OCI-LY7 (cell line): ENCODE data around the gene DDX25. TPM values are rescaled to one million over a fixed set of nuclear protein-coding genes. Genes with fewer than 3 reads are reported as not detected.

Experiments used
- BruUV-seq: library from RNA; stranded (reverse); fragments of 400-500 nt; replicated peaks from 2 replicates; lab custom pipeline; 2021; lab: Mats Ljungman, UMichigan
- CTCF ChIA-PET: fragments of 300-600 bp; sonication (Branson Sonifier 250); formaldehyde crosslinking; loops from one replicate; lab custom pipeline; 2022; ENCODE audit warnings: antibody characterized with exemption; ENCODE audit not compliant: unreplicated experiment; lab: Charles Lee
- POLR2A ChIA-PET: fragments of 300-600 bp; sonication (Branson Sonifier 250); formaldehyde crosslinking; loops from one replicate; lab custom pipeline; 2022; ENCODE audit warnings: antibody characterized with exemption; lab: Charles Lee
- DNase-seq: peaks from one replicate; pipeline ENCODE4 v3.0.0-alpha.2; 2015; ENCODE audit warnings: low spot score
- H2AFZ ChIP-seq: fragments of 200-600 bp; sonication (generic), shearing (Covaris generic); 2 replicates; pipeline ENCODE4 v1.6.1; 2014; ENCODE audit warnings: mild to moderate bottlenecking, antibody characterized with exemption, low read length, moderate library complexity
- H3K27ac ChIP-seq: fragments of 200-600 bp; sonication (generic); 2 replicates; pipeline ENCODE4 v1.5.1; 2014; ENCODE audit warnings: mixed run types, low read depth, mild to moderate bottlenecking, moderate library complexity, low read length, inconsistent platforms; ENCODE audit not compliant: poor library complexity, severe bottlenecking
- H3K36me3 ChIP-seq: fragments of 200-600 bp; sonication (generic); 2 replicates; pipeline ENCODE4 v1.6.1; 2014; ENCODE audit warnings: mild to moderate bottlenecking, antibody characterized with exemption, low read length, moderate library complexity, mixed read lengths; ENCODE audit not compliant: insufficient read depth
- H3K4me1 ChIP-seq: fragments of 200-600 bp; sonication (generic); 2 replicates; pipeline ENCODE4 v1.5.1; 2014; ENCODE audit warnings: mild to moderate bottlenecking, low read length; ENCODE audit not compliant: insufficient read depth, poor library complexity, severe bottlenecking
- H3K4me2 ChIP-seq: fragments of 200-600 bp; sonication (generic); 2 replicates; pipeline ENCODE4 v1.6.1; 2014; ENCODE audit warnings: mild to moderate bottlenecking, low read length
- H3K4me3 ChIP-seq: fragments of 200-600 bp; sonication (generic); 2 replicates; pipeline ENCODE4 v1.5.1; 2014; ENCODE audit warnings: mild to moderate bottlenecking, low read depth, low read length; ENCODE audit not compliant: poor library complexity, severe bottlenecking
- H3K79me2 ChIP-seq: fragments of 200-600 bp; sonication (generic); 2 replicates; pipeline ENCODE4 v1.6.1; 2016; ENCODE audit warnings: low read depth, mild to moderate bottlenecking, low read length, moderate library complexity, mixed read lengths; ENCODE audit not compliant: insufficient read depth
- H3K9me2 ChIP-seq: fragments of 200-600 bp; sonication (generic); 2 replicates; pipeline ENCODE4 v1.6.1; 2016; ENCODE audit warnings: mild to moderate bottlenecking, low read length, mixed read lengths; ENCODE audit not compliant: insufficient read depth
- H3K9me3 ChIP-seq: fragments of 200-600 bp; sonication (generic); 2 replicates; pipeline ENCODE4 v1.6.1; 2014; ENCODE audit warnings: mild to moderate bottlenecking, mixed run types, low read length, mixed read lengths
- H4K20me1 ChIP-seq: fragments of 200-600 bp; sonication (generic); 2 replicates; pipeline ENCODE4 v1.6.1; 2014; ENCODE audit warnings: mild to moderate bottlenecking, antibody characterized with exemption, low read length, moderate library complexity, mixed read lengths; ENCODE audit not compliant: insufficient read depth
- EZH2phosphoT487 ChIP-seq: fragments of 200-600 bp; sonication (generic); IDR thresholded peaks from 2 replicates; pipeline ENCODE4 v1.6.1; 2018; ENCODE audit warnings: low read depth, borderline replicate concordance, mild to moderate bottlenecking, mixed run types, antibody characterized with exemption, low read length, moderate library complexity, mixed read lengths
- intact Hi-C: fragments of 100-400 bp; cut with micrococcal nuclease; formaldehyde crosslinking; loops from one replicate; pipeline ENCODE4 v1.10.0; 2022; ENCODE audit not compliant: unreplicated experiment
- total RNA-seq, 2 experiments: library from RNA; depleted of rRNA in 1 of 2; stranded (reverse); fragments of >200 nt in 1 of 2; shearing (Covaris generic) in 1 of 2; gene quantifications; 2 replicates each; pipeline ENCODE4 v1.2.3, GENCODE V29; 2014 to 2022
- TF ChIP-seq, protein P1 (sequence below): fragments of 200-600 bp; sonication (generic); conservative IDR thresholded peaks from 2 replicates; pipeline ENCODE4 v1.5.1; 2014; ENCODE audit warnings: mild to moderate bottlenecking, antibody characterized with exemption, low read length, moderate library complexity, mixed read lengths

DDX25 gene
- total RNA-seq, 2 experiments from 2014 or later: 0.13 TPM; not detected in 1

GRCh38 chr11:125945797-125946520 is 41.7 kb downstream of the DDX25 start, which contains the start of gene VSIG10L2:
VSIG10L2 (plus strand) TSS chr11:125946044; CDS start chr11:125946056, 12 bp downstream.
- H3K4me3 ChIP-seq: no peak within 1 kb of the TSS
- H3K4me2 ChIP-seq: no peak within 1 kb of the TSS
- no peak for DNase-seq
- H3K4me1 ChIP-seq: no peaks in the 10 kb centered on the region
- ChIA-PET POLR2A (interaction anchor here (0.7 to 0.8 kb wide), 2 partner anchors 129 to 131 kb away, joined by 4 to 5 read pairs; no protein-coding TSS in a partner anchor), CTCF (no interaction called here)
- TF ChIP-seq EZH2phosphoT487: no peak
- TF ChIP-seq, protein P1, sequence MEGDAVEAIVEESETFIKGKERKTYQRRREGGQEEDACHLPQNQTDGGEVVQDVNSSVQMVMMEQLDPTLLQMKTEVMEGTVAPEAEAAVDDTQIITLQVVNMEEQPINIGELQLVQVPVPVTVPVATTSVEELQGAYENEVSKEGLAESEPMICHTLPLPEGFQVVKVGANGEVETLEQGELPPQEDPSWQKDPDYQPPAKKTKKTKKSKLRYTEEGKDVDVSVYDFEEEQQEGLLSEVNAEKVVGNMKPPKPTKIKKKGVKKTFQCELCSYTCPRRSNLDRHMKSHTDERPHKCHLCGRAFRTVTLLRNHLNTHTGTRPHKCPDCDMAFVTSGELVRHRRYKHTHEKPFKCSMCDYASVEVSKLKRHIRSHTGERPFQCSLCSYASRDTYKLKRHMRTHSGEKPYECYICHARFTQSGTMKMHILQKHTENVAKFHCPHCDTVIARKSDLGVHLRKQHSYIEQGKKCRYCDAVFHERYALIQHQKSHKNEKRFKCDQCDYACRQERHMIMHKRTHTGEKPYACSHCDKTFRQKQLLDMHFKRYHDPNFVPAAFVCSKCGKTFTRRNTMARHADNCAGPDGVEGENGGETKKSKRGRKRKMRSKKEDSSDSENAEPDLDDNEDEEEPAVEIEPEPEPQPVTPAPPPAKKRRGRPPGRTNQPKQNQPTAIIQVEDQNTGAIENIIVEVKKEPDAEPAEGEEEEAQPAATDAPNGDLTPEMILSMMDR: no peak
- intact Hi-C loops: no loop called here
- H3K27ac ChIP-seq: no peak within 1 kb of the TSS
- H3K9me3 ChIP-seq: no peaks in the 10 kb centered on the region
- no peak within 1 kb of the TSS for H2AFZ ChIP-seq
- H4K20me1 ChIP-seq: no peaks in the 10 kb centered on the region
- BruUV-seq: no TSS peak
- no peaks in the 10 kb centered on the region for H3K9me2 ChIP-seq
- no peaks in the 10 kb centered on the region for H3K36me3 ChIP-seq
- no peaks in the 10 kb centered on the region for H3K79me2 ChIP-seq

DNA sequence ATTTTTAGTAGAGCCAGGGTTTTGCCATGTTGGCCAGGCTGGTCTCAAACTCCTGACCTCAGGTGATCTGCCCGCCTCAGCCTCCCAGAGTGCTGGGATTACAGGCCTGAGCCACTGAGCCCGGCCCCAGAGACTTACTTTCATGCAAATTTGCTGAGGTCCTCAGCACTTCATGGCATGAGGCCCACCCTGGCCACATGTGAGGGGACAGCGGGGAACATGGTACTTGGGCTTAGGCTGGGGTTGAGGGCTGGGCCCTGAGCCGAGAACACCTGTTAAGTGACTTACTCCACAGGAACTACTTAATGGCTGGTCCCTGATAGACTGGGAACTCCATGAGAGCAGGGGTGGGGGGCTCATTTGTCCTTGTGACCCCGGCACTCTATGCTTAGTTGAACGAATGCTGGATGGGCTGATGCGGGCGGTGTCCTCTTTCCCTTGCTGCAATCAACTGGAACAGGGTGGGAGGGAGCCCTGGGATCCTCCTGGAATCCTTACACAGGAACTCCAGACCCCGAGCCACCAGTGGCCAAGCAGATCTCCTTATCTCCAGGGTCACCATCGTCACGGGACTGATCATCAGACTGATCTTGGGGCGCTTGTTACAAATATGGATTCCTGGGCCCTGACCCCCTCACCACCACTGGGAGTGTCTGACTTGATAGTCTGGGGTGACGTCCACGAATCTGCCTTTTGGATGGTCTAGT is 42.6 kb downstream of the DDX25 start:
- H3K4me3 ChIP-seq: no peak overlapping the region
- no peak overlapping the region for H3K27ac ChIP-seq
- CTCF ChIA-PET: no interaction called here
- no peaks in the 10 kb centered on the region for H3K9me3 ChIP-seq
- intact Hi-C loops: no loop called here
- no peak for TF ChIP-seq EZH2phosphoT487
- TF ChIP-seq, protein P1: no peak
- no TSS peak for BruUV-seq
- H4K20me1 ChIP-seq: no peaks in the 10 kb centered on the region
- H3K9me2 ChIP-seq: no peaks in the 10 kb centered on the region
- H3K4me2 ChIP-seq: no peak overlapping the region
- no peak for DNase-seq
- H3K4me1 ChIP-seq: no peaks in the 10 kb centered on the region
- H2AFZ ChIP-seq: no peak overlapping the region
- H3K79me2 ChIP-seq: no peaks in the 10 kb centered on the region
- H3K36me3 ChIP-seq: no peaks in the 10 kb centered on the region
- POLR2A ChIA-PET: interaction anchor here (0.7 kb wide), 1 partner anchor 132 kb away, joined by 4 read pairs; no protein-coding TSS in a partner anchor
